Measurements from ENCODE around the gene IER3.
A peak's percentile ranks its signal among the peaks of the same experiment; 100 is the strongest.

IER3 gene

DNA sequence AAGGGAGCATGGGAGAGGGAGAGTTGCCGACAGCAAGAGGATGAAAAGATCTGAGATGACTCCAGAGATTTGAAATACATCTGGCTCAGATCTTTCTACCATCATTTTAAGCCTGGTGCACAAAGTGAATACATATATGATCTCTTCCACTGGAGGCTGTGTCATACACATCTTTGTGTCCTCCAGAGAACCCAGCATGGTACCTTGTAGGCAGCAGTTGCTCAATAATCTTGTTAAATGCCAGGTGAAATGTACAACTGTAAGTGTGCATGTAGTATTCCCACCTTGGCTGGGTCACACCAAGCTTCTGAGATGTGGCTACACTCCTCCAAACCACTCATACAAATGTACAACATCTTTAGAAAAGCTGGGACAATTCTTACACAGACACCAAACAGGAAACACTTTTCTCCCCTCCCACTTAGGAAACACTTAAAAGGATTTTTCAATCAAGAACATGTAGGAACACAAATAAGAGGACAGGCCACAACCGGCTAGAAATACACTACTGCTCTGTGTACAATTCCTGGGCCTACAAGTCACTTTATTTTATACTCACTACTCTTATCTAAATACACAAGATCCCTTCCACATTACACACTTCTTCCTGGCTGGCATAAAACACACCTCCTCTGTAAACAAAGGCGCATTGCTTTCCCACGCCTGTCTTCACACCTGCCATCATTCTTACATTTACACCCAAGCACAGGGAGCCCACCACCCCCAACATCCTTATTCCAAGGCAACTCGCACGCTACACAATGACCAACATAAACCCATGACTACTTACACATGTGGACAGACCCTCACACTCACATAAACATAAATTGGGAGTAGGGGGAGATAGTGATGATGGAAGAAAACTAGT is 3.8 kb upstream of the IER3 start:
- DNase-seq, result no peak

DNA sequence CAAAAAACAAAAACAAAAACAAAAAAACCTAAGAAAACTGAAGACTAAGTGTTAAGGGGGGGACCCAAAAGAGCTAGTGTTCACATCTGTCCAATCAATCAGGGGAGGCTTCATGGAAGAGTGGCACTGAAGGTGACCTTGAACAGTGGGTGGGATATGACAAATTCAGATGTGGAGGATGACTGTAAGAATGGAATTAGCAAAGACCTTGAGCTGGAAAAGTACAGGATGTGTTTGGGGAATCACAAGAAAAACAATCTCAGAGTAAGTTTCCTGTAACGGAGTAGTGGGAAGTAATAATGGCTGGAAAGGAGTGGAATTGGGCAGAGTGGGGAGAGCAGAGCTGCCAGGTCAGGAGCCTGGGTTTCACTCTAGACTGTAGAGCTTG is 2.9 kb upstream of the IER3 start:
- DNase-seq, result no peak

DNA sequence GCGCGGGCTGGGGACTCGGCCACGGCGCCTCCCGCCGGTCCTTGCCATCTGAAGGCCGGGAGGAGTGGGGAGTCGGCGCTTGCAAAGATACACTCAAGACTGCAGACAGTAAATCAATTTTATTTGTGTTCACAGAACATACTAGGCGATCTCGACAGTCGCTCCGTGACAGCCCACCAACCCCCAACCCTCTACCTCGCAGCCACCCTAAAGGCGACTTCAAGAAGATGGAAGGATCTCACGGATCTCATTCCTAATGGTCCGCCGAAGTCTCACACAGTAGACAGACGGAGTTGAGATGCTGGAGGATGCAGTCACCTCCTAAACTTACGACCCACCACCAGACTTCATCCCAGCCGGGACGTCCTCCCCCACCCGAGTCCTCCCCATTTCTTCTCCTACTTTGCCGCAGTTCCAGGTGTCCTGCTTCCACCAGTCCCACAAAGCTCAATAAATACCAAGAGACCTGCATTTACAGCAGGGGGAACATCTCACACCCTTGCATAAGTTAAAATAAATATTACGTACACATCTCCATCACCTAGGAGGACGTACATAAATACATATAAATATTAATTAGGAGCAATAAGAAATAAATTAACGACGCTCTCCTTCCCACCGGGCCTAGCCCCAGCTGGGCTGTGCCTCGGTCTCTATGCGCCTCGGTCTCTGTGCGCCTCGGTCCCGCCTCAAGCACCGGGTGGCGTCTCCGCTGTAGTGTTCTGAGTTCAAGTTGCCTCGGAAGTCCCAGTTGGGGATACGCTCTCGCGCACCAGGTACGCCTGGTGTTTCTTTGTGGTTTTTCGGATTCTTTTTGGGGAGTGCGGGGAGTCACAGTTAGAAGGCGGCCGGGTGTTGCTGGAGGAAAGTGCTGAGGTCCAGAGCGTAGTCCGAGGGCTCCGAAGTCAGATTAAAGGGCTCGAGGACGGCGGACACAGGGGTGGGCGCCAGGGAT is 971 bp downstream of the IER3 start:
- DNase-seq, result no peak

DNA sequence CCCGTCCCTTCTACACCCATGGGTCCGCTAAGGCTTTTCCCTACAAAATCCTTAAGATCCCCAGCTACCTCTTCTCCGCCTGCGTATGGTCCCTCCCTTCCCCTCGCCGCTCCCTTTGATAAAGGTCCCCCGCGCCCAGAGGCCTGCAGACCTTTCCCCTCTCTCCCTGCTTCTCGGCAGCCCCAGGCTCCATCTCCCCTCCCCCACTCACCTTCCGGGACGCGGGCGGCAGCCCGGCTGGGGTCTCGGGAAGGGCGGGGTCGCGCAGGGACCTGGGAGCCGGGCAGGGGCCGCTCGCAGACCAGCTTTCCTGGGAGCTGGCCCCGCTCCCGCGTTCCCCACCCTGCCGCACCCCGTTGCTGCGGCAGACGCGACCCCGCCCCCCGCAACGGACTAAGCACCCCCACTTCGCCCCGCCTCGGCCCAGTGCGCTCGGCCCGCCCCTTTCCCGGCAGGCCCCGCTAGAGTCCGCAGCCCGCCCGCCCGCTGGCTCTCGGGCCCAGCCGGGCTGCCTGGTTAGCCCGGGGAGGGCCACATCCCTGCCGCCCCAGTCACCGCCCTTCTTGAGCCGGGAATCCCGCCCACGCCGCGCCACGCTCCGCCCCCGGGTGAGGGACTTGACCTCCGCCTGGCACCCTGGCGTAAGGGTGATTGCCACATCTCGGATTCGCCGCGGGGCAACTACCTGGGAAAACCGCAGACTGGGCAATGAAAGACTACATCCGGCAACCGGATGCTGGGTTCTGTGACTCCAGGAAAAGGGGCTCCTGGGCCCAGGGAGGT is 1.8 kb downstream of the IER3 start, which contains the start of gene FLOT1:
FLOT1 (minus strand) TSS at position 372 of the 783 bp plus-strand sequence. CDS start 498 bp downstream, outside the sequence.
- DNase-seq, result peak; percentile 97

DNA sequence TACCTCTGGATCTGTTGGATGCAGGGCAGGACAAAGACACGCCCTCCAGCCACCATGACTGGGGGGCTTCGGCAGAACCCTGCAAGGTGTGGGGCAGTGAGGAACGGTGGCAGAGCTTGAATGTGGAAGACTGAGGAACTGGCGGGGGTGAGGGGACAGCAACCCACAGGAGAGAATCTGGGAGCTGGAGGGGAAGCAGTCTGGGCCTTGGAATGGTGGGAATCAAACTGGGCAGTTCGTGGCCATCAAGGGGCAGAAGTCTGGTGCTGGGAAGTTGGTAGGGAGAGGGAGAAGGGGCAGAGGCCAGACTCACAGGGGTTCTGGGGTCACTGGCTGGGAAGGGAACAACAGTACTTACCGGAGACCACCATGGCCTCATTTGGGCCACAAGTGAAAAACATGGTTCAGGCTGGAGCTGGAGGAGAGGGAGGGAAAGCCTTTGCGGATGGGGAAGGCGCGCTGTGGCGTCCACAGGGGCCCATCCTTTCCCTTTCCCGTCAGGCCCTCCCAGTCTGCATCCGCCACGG is 2.5 kb downstream of the IER3 start:
- peak; percentile 79 for DNase-seq

DNA sequence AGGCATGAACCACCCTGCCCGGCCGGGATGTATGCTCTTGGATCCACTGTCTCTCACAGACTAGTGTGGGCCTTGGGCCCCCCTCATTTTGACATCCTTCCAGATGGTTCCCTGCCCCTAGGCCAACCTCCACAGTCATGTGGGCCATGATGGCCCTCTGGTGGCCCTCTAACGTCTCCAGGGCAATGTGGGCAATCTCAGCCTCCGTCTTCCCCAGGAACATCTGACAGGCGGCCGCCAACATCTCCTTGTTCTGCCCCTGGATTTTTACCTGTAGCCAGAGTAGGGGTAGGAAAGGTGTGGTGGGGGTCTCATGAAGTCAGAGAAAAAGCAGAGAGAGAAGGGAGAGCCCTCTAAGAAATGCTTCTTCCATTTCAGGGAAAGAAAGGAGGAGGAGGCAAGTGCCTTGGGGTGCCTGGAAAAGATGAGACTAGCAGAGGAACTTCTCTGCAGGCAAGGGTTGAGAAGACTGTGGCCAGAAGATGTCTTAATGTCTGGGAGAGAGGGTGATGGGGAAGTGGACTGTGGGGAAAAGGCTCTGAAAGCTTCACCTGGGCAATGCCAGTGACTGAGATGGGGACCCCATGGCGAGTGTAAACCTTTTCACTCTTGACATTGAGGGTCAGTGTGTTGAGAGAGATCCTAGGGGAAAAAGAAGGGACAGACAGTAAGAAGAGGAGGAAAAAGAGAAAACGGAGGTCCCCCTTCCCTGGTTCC is 3.1 kb downstream of the IER3 start:
- DNase-seq, result no peak

DNA sequence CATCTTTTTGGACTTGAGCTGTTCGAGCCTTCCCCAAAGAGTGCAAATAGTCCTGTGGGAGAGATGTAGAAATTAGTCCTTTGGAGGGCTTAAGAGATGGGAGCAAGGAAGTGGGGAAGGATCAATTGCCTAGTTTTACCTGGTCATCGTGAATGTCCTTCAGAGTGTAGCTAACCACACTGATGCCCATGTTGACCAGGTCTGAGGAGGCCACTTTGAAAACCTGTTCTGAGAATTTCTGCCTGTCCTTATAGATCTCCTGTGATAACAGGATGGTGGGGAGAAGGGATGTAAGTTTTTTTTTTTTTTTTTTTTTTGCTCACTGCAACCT is 3.8 kb downstream of the IER3 start:
- no peak for DNase-seq

DNA sequence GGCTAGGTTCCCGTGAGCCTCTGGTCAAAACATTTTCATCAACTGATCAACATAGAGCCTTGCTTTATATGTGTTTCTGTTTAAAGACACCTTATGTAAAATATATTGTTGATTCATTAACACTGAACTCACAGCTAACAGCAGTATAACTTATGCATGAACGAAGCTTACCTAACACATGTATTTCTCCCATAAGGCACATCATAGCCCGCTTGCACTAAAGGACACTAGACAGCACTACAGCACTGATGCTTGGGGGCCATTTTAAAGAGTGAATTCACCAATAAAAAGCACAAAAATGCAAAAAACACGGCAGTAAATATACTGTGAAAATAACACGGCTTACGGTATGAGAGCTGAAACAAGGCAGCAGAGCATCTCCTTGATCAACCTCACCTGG is 5.8 kb downstream of the IER3 start:
- DNase-seq, result no peak

DNA sequence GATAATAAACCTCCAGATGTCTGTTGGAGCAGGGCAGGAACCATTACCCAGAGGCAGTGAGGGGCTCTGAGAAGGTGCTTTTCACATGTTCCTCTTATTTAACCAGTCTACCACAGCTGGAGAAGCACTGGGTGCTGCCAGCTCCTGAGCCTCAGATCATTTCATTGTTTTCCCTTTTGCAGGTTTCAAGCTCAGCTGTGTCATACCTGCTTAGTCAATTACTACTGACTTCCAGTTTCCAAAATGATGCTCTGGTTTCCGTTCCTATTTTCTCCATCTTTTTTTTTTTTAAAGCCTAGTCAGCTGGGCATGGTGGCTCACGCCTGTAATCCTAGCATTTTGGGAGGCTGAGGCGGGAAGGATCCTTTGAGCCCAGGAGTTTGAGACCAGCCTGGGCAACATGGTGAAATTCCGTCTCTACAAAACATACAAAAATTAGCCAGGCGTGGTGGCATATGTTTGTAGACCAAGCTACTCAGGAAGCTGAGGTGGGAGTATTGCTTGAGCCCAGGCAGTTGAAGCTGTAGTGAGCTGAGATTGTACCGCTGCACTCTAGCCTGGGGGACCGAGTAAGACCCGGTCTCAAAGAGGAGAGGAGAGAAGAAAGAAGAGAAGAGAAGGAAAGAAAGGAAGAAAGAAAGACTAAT is 8.6 kb downstream of the IER3 start:
- no peak for DNase-seq

DNA sequence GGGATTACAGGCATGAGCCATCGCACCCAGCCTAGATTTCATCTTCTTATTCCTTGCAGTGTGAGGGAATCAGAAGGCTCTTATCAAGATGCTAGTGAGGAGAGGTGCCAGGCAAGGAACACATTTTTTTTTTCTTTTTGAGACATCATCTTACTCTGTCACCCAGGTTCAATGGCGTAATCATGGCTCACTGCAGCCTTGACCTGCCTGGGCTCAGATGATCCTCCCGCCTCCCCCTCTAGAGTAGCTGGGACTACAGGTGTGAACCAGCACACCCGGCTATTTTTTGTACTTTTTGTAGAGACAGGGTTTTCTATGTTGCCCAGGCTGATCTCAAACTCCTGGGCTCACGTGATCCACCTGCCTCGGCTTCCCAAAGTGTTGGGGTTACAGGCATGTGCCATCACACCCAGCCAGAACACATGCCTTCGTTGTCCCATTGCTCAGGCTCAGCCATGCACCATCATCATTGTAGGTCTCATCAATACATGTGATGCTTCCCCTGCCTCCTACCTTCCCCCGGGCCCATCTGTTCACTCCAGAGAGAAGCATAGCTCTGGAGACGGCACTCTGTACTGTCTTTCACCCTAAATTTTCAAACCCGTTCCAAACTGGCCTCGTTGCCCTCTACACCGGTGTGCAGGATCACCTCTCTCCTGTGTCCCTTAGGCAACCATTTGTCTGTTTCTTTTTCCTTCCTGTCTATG is 12.0 kb downstream of the IER3 start:
- DNase-seq, result no peak

DNA sequence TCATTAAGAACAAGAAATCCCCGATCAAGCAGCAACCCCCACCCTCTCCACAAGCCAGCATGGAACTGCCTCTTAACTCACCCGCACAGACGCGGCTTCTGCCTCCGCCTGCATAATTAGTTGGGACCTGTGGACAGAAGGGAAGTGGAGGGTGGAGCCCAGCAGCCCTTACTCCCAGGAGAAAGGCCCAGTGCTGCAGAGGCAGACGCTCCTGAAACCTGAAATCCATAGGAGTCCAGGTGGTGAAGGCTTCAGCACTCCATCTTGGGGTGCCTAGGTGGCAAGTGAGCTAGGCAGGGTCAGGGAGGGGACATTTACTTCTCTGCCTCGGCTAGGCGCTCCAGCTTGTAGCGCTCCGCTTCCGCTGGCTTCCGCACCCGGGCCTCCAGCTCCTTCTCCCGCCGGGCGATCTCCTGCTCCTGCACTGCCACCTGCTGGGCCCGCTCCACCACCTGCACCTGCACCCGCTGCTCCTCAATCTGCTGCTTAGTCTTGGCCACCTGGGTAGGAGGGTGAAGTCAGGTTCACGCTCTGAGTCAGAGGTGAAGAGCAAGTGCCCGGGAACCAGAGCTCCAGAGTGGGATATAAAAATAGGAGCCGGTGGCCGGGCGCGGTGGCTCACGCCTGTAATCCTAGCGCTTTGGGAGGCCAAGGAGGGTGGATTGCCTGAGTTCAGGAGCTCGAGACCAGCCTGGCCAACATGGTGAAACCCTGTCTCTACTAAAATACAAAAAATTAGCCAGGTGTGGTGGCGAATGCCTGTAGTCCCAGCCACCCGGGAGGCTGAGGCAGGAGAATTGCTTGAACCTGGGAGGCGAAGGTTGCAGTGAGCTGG is 13.5 kb downstream of the IER3 start:
- DNase-seq, result peak; percentile 57

DNA sequence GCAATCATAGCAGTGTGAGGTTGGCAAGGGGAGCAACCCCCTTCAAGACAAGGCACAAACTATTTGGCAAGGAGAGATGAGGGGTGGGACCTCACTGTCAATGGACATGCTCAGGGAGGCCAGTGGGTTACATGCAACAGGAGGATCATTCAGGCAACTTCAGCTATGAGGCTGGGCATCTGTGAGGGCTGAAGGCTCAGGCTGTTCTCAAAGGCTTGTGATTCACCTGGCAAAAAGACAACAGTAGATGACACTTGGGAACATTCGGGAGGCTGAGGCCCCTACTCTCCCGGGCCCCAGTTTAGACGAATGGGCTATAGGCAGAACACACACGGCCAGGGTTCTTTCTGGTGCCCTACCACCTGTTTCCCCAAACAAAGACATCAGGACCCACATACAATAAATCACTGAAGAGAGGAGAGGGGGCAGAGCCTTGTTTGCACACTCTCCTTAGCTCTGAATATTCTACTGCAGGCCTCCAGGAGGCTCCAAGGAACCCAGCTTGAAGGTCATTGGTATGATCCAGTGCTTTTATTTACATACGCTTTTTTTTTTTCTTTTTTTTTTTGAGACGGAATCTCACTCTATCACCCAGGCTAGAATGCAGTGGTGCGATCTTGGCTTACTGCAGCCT is 16.3 kb downstream of the IER3 start:
- DNase-seq, result peak; percentile 49

DNA sequence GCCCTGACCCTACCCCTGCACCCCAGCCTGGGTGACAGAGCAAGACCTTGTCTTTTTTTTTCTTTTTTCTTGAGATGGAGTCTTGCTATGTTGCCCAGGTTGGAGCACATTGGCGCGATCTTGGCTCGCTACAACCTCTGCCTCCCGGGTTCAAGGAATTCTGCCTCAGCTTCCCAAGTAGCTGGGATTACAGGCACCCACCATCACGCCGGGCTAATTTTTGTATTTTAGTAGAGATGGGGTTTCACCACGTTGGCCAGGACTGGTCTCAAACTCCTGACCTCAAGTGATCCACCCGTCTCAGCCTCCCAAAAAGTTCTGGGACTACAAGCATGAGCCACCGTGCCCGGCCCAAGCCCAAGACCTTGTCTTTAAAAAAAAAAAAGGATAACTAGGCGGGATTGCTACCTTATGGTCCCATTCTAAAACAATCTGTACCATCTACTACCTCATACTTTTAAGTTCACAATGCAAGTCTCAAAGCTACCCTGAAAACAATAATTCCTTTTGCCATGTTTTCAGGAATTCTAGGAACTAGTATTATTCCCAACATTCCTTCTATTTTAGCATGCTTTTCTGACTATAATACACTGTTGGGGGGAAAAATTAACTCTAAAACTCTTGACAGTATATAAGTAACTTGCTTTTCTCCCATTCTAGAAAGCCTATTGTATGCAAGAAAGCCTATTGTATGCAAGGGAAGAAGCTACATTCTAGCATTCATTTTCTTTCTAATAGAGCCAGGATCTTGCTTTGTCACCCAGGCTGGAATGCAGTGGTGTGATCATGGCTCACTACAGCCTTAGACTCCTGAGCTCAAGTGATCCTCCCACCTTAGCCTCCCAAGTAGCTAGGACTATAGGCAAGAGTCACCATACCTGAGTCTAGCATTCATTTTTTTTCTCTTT is 17.6 kb downstream of the IER3 start:
- DNase-seq, result no peak

DNA sequence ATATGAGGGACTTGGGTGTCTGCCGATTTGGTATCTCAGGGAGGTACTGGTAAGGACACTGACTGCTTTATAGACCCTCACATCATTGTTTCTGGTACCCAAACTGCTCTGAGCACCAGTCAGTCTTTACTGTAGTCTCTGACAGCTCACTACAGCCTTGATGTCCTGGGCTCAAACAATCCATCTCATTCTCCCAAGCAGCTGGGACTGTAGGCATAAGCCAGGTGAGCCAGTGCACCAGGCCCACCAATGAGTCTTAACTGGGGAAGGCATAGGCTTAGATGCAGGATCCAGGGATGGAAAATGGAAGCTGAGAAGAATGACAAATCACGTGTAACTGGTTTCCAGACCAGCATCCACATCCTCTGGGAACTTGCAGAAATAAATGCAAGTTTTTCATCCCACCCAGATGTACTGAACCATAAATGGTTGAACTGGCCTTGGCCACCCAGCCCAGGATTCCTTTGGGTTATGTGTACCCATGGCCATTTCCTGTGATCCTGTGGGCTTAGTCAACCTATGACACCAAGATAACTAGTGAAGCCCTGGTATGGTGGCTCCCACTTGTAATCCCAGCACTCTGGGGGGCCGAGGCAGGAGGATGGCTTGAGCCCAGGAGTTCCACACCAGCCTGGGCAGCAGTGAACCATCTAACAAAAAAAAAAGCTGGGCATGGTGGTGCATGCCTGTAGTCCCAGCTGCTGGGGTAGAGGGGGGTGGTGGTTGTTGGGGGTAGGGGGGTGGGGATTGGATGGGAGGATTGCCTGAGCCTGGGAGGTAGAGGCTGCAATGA is 18.4 kb downstream of the IER3 start:
- DNase-seq, result peak; percentile 65

DNA sequence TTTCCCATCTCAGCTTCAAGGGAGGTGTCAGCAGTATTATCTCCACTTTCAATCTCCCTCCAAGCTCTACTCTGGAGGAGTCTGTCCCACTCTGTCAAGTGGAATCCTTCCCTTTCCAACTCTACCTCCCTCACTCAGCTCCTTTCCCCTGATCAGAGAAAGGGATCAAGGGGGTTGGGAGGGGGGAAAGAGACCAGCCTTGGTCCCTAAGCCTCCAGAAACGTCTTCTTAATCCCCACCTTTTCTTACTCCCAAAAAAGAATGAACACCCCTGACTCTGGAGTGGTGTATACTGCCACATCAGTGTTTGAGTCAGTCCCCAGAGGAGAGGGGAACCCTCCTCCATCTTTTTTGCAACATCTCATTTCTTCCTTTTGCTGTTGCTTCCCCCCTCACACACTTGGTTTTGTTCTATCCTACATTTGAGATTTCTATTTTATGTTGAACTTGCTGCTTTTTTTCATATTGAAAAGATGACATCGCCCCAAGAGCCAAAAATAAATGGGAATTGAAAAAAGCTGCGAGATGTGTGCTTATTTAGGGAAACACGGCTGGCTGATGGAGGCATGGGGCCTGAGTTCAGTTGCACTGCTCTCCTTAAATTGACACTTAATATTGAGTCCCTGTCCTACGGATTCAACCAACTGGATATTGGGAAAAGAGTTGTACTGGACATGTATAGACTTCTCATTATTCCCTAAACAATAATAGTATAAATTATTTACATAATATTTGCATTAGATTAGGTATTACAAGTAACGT is 19.3 kb downstream of the IER3 start:
- DNase-seq, result no peak
